Hematopoietic multipotent progenitor cell treated with erythropoietin and hydrocortisone succinate and interleukin-3 and kit ligand, for 8 days (in vitro differentiated cells): ENCODE data around the gene PPIC.

Experiments used
- DNase-seq: peaks from one replicate; pipeline ENCODE4 v3.0.0-alpha.2; 2015

PPIC gene

GRCh38 chr5:123036391-123037103 lies at the start of gene PPIC:
Gene PPIC, minus strand, starts transcription at chr5:123036725. Its CDS starts 100 bp downstream, at chr5:123036625.
- DNase-seq: no peak

GRCh38 chr5:123085638-123086286 lies 49.2 kb upstream of the PPIC start:
- no peak for DNase-seq

GRCh38 chr5:123084730-123085605 lies 48.4 kb upstream of the PPIC start:
- DNase-seq: no peak

GRCh38 chr5:123083298-123083697 lies 46.8 kb upstream of the PPIC start:
- DNase-seq: no peak

DNA sequence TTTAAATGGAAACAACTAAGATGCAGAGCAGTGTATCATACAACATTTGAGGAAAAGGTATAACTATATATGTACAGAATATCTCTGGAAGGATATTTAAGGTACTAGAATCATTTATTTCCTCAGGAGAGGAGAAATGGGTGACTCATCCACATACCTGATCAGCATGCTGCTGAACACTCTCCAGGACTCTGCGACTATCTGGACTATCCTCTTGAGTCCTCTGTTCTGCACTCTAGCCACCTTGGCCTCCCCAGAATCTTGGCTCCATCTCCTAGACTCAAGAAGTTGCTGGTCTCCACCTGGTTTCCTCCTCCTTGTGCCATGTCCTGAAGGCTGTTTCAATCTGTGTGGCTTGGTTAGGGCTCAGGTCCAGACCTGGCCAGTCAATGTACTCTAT lies 43.7 kb upstream of the PPIC start:
- no peak for DNase-seq

- no peak for DNase-seq
Observed at GRCh38 chr5:123075521-123076163, 39.1 kb upstream of the PPIC start.

DNA sequence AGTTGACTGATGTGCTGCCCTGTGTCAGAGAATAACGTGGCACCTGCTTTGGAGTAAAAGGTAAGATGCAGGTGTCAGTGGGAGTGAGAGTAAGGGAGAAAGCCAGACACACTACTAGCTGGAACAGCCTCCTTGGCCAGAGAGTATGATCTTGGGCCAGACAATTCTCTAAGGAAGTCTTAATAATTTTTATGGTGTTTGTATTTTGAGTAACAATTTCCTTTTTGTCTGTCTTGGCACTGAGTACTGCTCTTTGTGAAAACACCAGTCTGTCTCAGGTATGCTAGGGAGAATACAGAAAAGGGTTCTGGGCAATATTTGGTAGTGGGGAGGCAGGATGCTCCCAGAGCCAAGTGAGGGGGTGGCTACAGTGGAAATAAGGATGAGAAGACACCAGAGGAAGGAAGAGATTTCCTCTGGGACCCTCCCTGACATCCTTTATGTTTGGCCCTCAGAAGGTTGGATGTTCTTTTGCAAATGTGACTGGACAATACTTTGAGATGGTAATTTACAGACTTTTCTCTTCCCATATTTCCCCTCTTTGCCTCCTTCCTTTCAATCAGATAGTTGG lies 31.9 kb upstream of the PPIC start:
- DNase-seq: no peak

- no peak for DNase-seq
Observed at GRCh38 chr5:123066016-123066415, 29.5 kb upstream of the PPIC start.

DNA sequence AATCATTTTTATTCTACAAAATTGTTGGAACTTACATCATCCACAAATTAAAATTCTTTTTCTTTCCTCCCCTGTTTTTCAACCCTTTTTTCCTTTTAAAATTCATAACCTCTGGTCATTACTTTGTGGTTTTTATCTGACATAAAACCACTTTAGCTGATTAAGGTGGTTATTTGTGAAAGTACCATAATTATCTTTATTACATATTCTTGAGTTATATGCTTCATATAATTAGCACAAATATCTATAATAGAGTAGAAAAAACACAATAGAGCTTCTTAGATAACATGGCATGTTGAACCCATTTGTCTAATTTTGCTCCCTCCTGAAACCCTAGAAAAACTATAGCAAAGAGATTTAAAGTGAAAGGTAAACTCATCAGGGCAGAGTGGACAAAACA lies 22.9 kb upstream of the PPIC start:
- DNase-seq: no peak

- DNase-seq: no peak
Observed at GRCh38 chr5:123051206-123051605, 14.7 kb upstream of the PPIC start.

DNA sequence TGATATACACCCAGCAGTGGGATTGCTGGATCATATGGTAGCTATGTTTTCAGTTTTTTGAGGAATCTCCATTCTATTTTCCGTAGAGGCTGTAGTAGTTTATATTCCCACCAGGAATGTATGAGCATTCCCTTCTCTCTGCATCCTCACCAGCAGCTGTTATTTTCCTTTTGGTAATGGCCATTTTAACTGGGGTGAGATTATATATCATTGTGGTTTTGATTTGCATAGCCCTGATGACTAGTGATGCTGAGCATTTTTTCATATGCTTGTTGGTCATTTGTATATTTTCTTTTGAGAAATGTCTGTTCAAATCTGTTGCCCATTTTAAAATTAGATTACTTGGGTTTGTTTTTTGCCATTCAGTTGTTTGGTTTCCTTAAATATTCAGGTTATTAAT lies 11.2 kb upstream of the PPIC start:
- DNase-seq: no peak

GRCh38 chr5:123046222-123046621 lies 9.7 kb upstream of the PPIC start:
- DNase-seq: no peak

DNA sequence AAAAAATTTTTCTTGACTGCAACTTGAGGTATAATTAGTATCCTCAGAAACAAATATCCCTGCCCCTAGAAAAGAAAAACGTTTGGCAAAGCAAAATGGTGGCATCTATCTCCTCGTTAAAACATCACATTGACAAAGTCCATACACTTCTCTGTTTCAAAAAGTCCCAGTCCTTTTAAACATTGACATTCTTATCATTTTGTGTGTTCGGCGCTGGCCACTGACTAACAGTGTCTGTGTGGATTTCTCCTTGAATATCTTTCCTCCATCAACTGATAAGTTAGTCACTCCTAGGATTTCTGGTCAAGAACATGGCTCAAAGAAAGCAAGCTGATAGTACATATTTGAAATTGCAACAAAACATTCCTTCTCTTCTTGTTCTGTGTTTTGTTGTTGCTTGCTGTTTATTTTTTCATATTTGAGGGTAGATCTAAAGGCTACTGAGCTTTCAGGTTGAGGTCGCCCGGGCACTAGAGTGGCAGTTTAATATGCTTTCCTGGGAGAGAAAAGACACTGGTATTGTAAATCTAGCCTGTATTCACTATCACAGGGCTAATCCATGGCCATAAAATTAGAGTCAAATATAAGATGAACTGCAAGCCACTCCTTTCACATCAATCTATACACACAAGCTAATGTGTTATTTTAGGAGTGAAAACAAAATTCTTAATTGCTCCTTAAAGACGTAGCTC lies 8.5 kb upstream of the PPIC start:
- DNase-seq: no peak

GRCh38 chr5:123039673-123040072 lies 3.1 kb upstream of the PPIC start:
- DNase-seq: no peak

DNA sequence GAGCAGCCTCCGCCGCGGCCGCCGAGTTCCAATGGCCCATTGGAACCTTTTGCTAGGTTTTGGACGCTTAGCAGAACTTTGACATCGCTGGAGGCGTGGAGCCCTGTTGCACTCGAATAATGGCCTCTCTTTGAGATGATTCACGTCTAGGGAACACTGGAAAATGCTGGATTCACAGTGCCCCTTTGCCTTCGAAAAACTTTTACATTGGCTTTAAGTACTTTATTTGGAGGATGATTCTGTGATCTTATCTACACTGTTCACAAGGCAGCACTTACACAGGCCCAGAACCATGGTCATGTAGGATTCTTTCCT lies 536 bp upstream of the PPIC start:
- DNase-seq: no peak

GRCh38 chr5:123035918-123036390 lies 571 bp downstream of the PPIC start:
- no peak for DNase-seq

DNA sequence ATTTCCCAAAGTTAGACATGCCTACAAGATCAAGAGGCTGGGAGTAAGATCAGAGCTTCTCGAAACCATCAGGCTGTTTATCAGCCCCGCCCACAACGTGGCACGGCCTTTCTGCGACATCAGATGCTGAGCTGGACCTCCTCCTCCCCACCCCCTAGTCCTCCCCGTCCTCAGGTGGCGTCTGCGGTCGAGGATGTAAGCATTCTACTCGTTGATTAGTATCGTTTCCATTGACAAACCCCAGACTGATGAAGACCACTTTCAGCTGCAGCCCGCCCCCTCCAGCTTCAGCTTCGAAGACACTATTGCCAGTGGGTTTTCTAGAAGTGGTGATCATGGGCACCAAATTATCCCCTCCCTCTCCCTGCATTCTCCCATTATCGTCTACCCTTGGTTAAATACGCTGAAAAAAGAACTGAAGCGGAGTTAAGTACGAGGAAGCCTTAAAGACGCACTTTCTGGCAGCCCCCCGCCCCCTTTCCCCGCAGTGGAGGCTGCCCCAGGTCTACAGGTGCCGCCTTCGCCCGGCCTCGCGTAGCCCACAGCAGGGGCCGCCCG lies 1.1 kb downstream of the PPIC start:
- DNase-seq: peak; percentile 5

- DNase-seq: no peak
Observed at GRCh38 chr5:123033157-123033671, 3.3 kb downstream of the PPIC start.

GRCh38 chr5:123028222-123028621 lies 8.3 kb downstream of the PPIC start:
- no peak for DNase-seq

DNA sequence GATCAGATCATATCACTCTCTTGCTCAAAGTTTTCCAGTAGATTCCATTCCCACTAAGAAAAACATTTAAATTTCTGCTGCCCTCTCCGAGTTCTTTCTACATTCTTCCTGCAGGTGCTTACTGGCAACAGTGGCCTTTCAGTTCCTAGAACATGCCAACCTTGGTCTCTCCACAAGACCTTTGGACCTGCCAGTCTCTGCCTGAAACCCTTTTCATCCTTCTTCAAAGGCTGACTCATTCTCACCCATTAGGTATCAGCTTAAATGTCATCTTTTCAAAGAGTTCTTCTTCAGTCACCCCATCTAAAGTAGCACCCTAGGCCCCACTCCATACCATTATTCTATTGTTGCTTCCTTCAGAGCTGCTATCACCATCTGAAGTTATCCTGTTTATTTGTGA lies 21.8 kb downstream of the PPIC start:
- no peak for DNase-seq

DNA sequence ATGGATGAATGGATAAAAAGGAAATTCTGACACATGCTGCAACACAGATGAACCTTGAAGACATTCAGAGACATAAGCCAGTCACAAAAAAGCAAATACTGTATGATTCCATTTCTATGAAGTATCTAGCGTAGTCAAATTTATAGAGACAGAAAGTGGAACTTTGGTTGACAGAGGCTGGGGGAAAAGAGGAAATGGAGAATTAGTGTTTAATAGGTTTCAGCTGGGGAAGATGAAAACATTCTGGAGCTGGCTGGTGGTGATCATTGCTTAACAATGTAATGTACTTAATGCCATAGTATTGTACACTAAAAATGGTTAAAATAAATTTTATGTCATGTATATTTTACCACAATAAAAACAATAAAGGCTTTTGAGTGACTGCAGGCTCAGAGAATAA lies 24.2 kb downstream of the PPIC start:
- DNase-seq: no peak

GRCh38 chr5:123007754-123008153 lies 28.8 kb downstream of the PPIC start:
- DNase-seq: no peak
